ENCODE results near the gene TPK1. TPM values are rescaled to one million over a fixed set of nuclear protein-coding genes. Genes with fewer than 3 reads are reported as not detected.

Gene TPK1
- total and polyA plus RNA-seq, 5 experiments from 2014 or later = 26.1 to 32.6 (median 26.6) TPM

- H3K9me3 Mint-ChIP-seq = no peaks in the 10 kb centered on the region
- H3K4me3 Mint-ChIP-seq = no peak overlapping the region
- POLR2A ChIA-PET = no interaction called here
- no peak overlapping the region for H3K27ac Mint-ChIP-seq
- DNase-seq (no peak), ATAC-seq (no peak)
- H3K4me1 Mint-ChIP-seq = peaks cover 1 to 13% (median 9%) of the 10 kb centered on the region in 4 donors
- H3K36me3 Mint-ChIP-seq = peaks cover 10 to 25% (median 20%) of the 10 kb centered on the region in 3 donors
- H3K27me3 Mint-ChIP-seq = no peaks in the 10 kb centered on the region
Measured at GRCh38 chr7:144656965-144657517, 178.8 kb downstream of the TPK1 start.

DNA sequence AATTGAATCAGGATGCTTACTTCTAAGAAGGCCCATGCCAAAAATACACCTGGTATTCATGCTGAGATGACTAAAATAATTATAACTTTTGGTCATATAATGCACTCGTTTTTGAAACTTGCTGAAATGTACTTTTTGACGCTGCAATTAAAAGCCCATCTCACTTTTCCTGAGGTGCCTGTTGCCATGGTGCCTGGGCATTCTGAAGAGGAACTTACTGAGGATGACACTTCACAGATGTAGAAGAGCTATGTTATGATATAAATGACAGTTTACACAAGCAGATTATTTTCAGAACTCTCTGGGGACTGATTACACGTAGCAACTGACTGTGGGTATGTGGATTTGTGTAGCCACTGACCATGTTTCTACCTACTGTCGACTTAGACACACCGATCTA lies 182.4 kb downstream of the TPK1 start:
- DNase-seq = no peak
- Mint-ChIP-seq H3K27ac (peak overlapping the region in 1 of 10 donors; percentile 9), H3K4me1 (peaks cover 1 to 11% (median 9%) of the 10 kb centered on the region in 4 donors), H3K4me3 (no peak overlapping the region), H3K27me3 (no peaks in the 10 kb centered on the region), H3K36me3 (peaks cover 18 to 37% (median 27%) of the 10 kb centered on the region in 3 donors), H3K9me3 (peaks cover 0 to 6% (median 1%) of the 10 kb centered on the region in 9 donors)
- no peak for ATAC-seq
- POLR2A ChIA-PET = no interaction called here

DNA sequence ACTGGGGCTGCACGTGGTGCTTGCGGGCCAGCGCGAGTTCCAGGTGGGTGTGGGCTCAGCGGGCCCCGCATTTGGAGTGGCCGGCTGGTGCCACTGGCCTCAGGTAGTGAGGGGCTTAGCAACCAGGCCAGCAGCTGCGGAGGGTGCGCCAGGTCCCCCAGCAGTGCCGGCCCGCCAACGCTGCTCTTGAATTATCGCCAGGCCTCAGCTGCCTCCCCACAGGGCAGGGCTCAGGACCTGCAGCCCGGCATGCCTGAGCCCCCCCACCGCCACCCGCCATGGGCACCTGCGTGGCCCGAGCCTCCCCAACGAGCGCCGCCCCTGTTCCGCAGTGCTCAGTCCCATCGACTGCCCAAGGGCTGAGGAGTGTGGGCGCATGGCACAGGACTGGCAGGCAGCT lies 185.4 kb downstream of the TPK1 start:
- Mint-ChIP-seq H3K27me3 (no peaks in the 10 kb centered on the region), H3K4me3 (no peak overlapping the region), H3K4me1 (peaks cover 0 to 10% (median 2%) of the 10 kb centered on the region in 4 donors), H3K27ac (no peak overlapping the region), H3K36me3 (peaks cover 27 to 48% (median 45%) of the 10 kb centered on the region in 3 donors), H3K9me3 (peaks cover 0 to 6% (median 1%) of the 10 kb centered on the region in 9 donors)
- ATAC-seq (no peak), DNase-seq (no peak)
- POLR2A ChIA-PET = no interaction called here

- Mint-ChIP-seq H3K36me3 (peaks cover 28 to 54% (median 46%) of the 10 kb centered on the region in 3 donors), H3K27ac (no peak overlapping the region), H3K4me3 (no peak overlapping the region), H3K27me3 (no peaks in the 10 kb centered on the region), H3K9me3 (peaks cover 0 to 7% (median 1%) of the 10 kb centered on the region in 9 donors), H3K4me1 (peaks cover 0 to 6% (median 1%) of the 10 kb centered on the region in 4 donors)
- POLR2A ChIA-PET = no interaction called here
- DNase-seq (no peak), ATAC-seq (no peak)
Measured at GRCh38 chr7:144649120-144649519, 186.7 kb downstream of the TPK1 start.

DNA sequence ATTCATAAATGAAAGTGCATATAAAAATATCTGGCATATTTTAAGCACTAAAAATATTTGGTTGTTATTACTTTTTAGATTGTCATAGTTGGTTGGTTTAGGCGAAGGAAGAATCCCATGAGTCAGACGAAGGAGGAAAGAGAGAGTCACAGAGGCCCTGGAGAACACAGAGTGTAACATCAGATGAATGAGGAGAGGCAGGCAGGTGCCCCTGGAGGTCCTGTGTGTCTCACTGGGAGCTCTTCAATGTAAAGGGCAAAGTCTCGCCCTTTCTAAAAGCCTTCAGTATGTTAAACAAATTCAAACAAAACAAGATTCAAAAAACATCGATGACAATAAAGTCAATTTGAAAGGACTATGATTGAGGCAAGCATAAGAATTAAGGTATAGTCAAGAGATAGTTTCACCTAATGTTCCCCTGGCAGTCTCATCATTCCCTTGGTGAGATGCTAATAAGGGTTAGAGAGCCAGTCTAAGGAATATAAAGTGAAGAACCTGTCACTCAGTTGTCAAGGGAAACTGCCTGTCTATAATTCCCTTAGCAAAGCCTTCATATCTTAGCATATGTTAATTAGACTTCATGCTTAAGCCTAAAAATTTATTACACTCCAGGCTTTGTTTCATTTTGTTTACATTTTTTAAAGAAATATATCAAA lies 194.3 kb downstream of the TPK1 start:
- POLR2A ChIA-PET = no interaction called here
- Mint-ChIP-seq H3K36me3 (peaks cover 5 to 23% (median 15%) of the 10 kb centered on the region in 3 donors), H3K27me3 (no peaks in the 10 kb centered on the region), H3K9me3 (peaks cover 0 to 3% (median 0%) of the 10 kb centered on the region in 9 donors), H3K4me3 (no peak overlapping the region), H3K4me1 (no peaks in the 10 kb centered on the region), H3K27ac (peak overlapping the region in 1 of 10 donors; percentile 16)
- ATAC-seq (no peak), DNase-seq (no peak)

- Mint-ChIP-seq H3K9me3 (peaks cover 0 to 13% (median 2%) of the 10 kb centered on the region in 9 donors), H3K36me3 (peaks cover 28 to 44% (median 28%) of the 10 kb centered on the region in 3 donors)
Measured at GRCh38 chr7:144632724-144633123, 203.1 kb downstream of the TPK1 start.

GRCh38 chr7:144629598-144629997 lies 206.3 kb downstream of the TPK1 start:
- Mint-ChIP-seq H3K36me3 (peaks cover 24 to 44% (median 34%) of the 10 kb centered on the region in 3 donors), H3K4me1 (peaks cover 0 to 3% (median 0%) of the 10 kb centered on the region in 4 donors), H3K27ac (no peak overlapping the region), H3K27me3 (no peaks in the 10 kb centered on the region), H3K4me3 (no peak overlapping the region), H3K9me3 (peaks cover 0 to 13% (median 2%) of the 10 kb centered on the region in 9 donors)
- no peak for ATAC-seq
- POLR2A ChIA-PET = no interaction called here
- DNase-seq = no peak

More at GRCh38 chr7:144632724-144633123, 203.1 kb downstream of the TPK1 start:
- Mint-ChIP-seq H3K4me1 (peaks cover 0 to 3% (median 0%) of the 10 kb centered on the region in 4 donors), H3K4me3 (no peak overlapping the region), H3K27ac (no peak overlapping the region), H3K27me3 (no peaks in the 10 kb centered on the region)
- POLR2A ChIA-PET = no interaction called here
- DNase-seq = no peak
- ATAC-seq = no peak

DNA sequence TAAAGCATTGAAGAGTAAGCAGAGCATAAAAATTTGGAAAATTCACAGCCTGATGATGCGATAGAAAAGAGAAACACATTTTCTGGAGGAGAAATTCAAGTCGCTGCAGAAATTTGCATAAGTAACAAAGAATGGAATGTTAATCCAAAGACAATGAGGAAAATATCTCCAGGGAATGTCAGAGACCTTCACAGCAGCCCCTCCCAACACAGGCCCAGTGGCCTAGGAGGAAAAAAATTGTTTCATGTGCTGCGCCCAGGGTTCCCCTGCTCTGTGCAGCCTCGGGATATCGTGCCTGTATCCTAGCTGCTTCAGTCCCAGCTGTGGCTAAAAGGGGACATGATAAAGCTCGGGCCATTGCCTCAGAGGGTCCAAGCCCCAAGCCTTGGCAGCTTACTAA lies 206.8 kb downstream of the TPK1 start:
- H3K27ac Mint-ChIP-seq = no peak overlapping the region
- no peaks in the 10 kb centered on the region for H3K27me3 Mint-ChIP-seq
- DNase-seq (no peak), ATAC-seq (no peak)
- H3K36me3 Mint-ChIP-seq = peaks cover 24 to 42% (median 34%) of the 10 kb centered on the region in 3 donors
- peaks cover 0 to 3% (median 0%) of the 10 kb centered on the region in 4 donors for H3K4me1 Mint-ChIP-seq
- peaks cover 0 to 13% (median 2%) of the 10 kb centered on the region in 9 donors for H3K9me3 Mint-ChIP-seq
- H3K4me3 Mint-ChIP-seq = no peak overlapping the region
- POLR2A ChIA-PET = no interaction called here

DNA sequence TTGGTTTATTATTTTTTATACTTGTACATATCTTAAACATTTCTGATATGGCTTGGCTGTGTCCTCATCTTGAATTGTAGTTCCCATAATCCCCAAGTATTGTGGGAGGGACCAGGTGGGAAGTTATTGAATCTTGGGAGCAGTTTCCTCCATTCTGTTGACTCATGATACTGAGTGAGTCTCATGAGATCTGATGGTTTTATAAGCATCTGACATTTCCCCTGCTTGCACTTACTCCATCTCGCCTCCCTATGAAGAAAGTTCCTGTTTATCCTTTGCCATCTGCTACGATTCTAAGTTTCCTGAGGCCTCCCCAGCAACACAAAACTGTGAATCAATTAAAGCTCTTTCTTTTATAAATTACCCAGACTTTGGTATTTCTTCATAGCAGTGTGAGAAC lies 207.7 kb downstream of the TPK1 start:
- Mint-ChIP-seq H3K9me3 (peaks cover 0 to 13% (median 2%) of the 10 kb centered on the region in 9 donors), H3K27ac (no peak overlapping the region), H3K27me3 (no peaks in the 10 kb centered on the region)

GRCh38 chr7:144622745-144623144 lies 213.1 kb downstream of the TPK1 start:
- Mint-ChIP-seq H3K4me1 (no peaks in the 10 kb centered on the region), H3K36me3 (peaks cover 43 to 62% (median 55%) of the 10 kb centered on the region in 3 donors), H3K4me3 (no peak overlapping the region), H3K27me3 (no peaks in the 10 kb centered on the region), H3K27ac (no peak overlapping the region), H3K9me3 (peaks cover 0 to 23% (median 11%) of the 10 kb centered on the region in 9 donors)
- ATAC-seq = no peak
- no peak for DNase-seq
- POLR2A ChIA-PET = no interaction called here

More for the DNA sequence above, 207.7 kb downstream of the TPK1 start:
- no peak overlapping the region for H3K4me3 Mint-ChIP-seq
- ATAC-seq = no peak
- no peak for DNase-seq
- POLR2A ChIA-PET = no interaction called here
- peaks cover 0 to 3% (median 0%) of the 10 kb centered on the region in 4 donors for H3K4me1 Mint-ChIP-seq
- H3K36me3 Mint-ChIP-seq = peaks cover 26 to 40% (median 34%) of the 10 kb centered on the region in 3 donors

- peaks cover 0 to 2% (median 0%) of the 10 kb centered on the region in 9 donors for H3K9me3 Mint-ChIP-seq
- H3K27me3 Mint-ChIP-seq = no peaks in the 10 kb centered on the region
- no peak overlapping the region for H3K4me3 Mint-ChIP-seq
- H3K4me1 Mint-ChIP-seq = no peaks in the 10 kb centered on the region
- H3K36me3 Mint-ChIP-seq = peaks cover 17 to 57% (median 38%) of the 10 kb centered on the region in 3 donors
- ATAC-seq (no peak), DNase-seq (no peak)
- POLR2A ChIA-PET = no interaction called here
- H3K27ac Mint-ChIP-seq = no peak overlapping the region
Measured at GRCh38 chr7:144606261-144606660, 229.6 kb downstream of the TPK1 start.

DNA sequence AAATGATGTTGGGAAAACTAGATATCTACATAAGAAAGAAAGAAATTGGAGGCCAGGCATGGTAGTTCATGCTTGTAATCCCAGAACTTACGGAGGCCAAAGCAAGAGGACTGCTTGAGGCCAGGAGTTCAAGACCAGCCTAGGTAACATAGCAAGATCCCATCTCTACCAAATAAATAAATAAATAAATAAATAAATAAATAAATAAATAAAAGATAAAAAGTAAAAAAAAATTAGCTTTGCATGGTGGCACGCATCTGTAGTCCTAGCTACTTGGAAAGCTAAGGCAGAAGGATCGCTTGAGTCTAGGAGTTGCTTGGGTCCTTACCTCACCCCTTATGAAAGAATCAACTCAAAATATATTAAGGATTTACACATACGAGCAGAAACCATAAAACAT lies 238.9 kb downstream of the TPK1 start:
- H3K27me3 Mint-ChIP-seq = no peaks in the 10 kb centered on the region
- peaks cover 56 to 81% (median 68%) of the 10 kb centered on the region in 3 donors for H3K36me3 Mint-ChIP-seq
- no peaks in the 10 kb centered on the region for H3K4me1 Mint-ChIP-seq
- peaks cover 16 to 68% (median 40%) of the 10 kb centered on the region in 9 donors for H3K9me3 Mint-ChIP-seq
- DNase-seq (no peak), ATAC-seq (no peak)
- no peak overlapping the region for H3K4me3 Mint-ChIP-seq
- POLR2A ChIA-PET = no interaction called here
- no peak overlapping the region for H3K27ac Mint-ChIP-seq

GRCh38 chr7:144594580-144594979 lies 241.3 kb downstream of the TPK1 start:
- H3K36me3 Mint-ChIP-seq = peaks cover 45 to 81% (median 70%) of the 10 kb centered on the region in 3 donors
- no peaks in the 10 kb centered on the region for H3K27me3 Mint-ChIP-seq

More at GRCh38 chr7:144594580-144594979, 241.3 kb downstream of the TPK1 start:
- Mint-ChIP-seq H3K4me1 (peaks cover 0 to 2% (median 0%) of the 10 kb centered on the region in 4 donors), H3K27ac (no peak overlapping the region), H3K4me3 (no peak overlapping the region), H3K9me3 (peaks cover 14 to 56% (median 39%) of the 10 kb centered on the region in 9 donors)
- DNase-seq (no peak), ATAC-seq (no peak)
- POLR2A ChIA-PET = no interaction called here

Measured in naive thymus-derived CD8-positive, alpha-beta T cell (primary cell).